Thyroid gland (tissue), 4 donors: ENCODE data around the gene SEC14L5.
"Not testable (repeated sequence)": the region's sequence is repeated elsewhere in the genome, so short reads cannot be mapped to it uniquely, and the experiment has no call there.

Source experiments
- POLR2A ChIP-seq, 2 donors: fragments of 450-650 bp; IDR thresholded peaks; one replicate each; pipeline ENCODE4 v1.6.1; 2017; ENCODE audit warnings: antibody characterized with exemption in 2 of 2, mild to moderate bottlenecking in 2 of 2, moderate library complexity in 1 of 2
- TF ChIP-seq, protein P1 (sequence below), 6 experiments: fragments of 200-600 bp in 3 of 6; fragments of 450-650 bp in 3 of 6; sonication (generic) in 3 of 6; IDR thresholded peaks; one replicate each; pipeline ENCODE4 v1.5.1; 2016 to 2019; ENCODE audit warnings: antibody characterized with exemption in 6 of 6, mild to moderate bottlenecking in 2 of 6, inconsistent platforms in 1 of 6, moderate library complexity in 1 of 6

- TF ChIP-seq, protein P1, sequence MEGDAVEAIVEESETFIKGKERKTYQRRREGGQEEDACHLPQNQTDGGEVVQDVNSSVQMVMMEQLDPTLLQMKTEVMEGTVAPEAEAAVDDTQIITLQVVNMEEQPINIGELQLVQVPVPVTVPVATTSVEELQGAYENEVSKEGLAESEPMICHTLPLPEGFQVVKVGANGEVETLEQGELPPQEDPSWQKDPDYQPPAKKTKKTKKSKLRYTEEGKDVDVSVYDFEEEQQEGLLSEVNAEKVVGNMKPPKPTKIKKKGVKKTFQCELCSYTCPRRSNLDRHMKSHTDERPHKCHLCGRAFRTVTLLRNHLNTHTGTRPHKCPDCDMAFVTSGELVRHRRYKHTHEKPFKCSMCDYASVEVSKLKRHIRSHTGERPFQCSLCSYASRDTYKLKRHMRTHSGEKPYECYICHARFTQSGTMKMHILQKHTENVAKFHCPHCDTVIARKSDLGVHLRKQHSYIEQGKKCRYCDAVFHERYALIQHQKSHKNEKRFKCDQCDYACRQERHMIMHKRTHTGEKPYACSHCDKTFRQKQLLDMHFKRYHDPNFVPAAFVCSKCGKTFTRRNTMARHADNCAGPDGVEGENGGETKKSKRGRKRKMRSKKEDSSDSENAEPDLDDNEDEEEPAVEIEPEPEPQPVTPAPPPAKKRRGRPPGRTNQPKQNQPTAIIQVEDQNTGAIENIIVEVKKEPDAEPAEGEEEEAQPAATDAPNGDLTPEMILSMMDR (IDR thresholded peaks at IDR 0.05): not testable (repeated sequence)
- TF ChIP-seq POLR2A (IDR thresholded peaks at IDR 0.05): not testable (repeated sequence)
These were observed 5.4 kb downstream of the SEC14L5 start for GRCh38 chr16:4963527-4963926.
